Measurements from ENCODE around the gene ST8SIA5.

ST8SIA5 gene

GRCh38 chr18:46750626-46751025 lies 6.2 kb downstream of the ST8SIA5 start:
- no peak for DNase-seq (ENCODE audit: low read depth, low spot score)
- no peak overlapping the region for H3K27ac ChIP-seq

GRCh38 chr18:46748466-46748865 lies 8.4 kb downstream of the ST8SIA5 start:
- no peak for DNase-seq (ENCODE audit: low read depth, low spot score)
- H3K27ac ChIP-seq: no peak overlapping the region

- H3K27ac ChIP-seq: no peak overlapping the region
- no peak for DNase-seq (ENCODE audit: low read depth, low spot score)
Observed at GRCh38 chr18:46740046-46740445, 16.8 kb downstream of the ST8SIA5 start.

DNA sequence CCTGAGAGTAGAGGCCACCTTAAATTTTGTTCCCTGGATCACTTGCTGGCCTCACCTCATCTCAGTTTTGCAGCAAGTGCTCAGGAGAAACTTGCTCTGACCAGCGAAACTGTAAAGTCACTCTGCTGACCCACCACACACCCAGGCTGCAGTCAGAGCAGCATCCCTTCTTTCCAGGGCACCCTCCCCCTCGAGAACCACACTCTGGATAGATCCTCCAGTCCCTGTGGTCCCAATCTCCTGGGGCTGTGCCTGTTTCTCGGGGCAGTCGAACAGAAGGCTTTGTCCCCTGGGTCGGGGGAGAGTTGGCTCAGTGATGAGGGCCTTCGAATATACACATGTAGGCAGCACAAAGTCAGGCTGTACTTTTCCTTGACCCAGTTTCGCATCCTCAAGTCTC lies 18.4 kb downstream of the ST8SIA5 start:
- H3K27ac ChIP-seq: no peak overlapping the region
- no peak for DNase-seq (ENCODE audit: low read depth, low spot score)

DNA sequence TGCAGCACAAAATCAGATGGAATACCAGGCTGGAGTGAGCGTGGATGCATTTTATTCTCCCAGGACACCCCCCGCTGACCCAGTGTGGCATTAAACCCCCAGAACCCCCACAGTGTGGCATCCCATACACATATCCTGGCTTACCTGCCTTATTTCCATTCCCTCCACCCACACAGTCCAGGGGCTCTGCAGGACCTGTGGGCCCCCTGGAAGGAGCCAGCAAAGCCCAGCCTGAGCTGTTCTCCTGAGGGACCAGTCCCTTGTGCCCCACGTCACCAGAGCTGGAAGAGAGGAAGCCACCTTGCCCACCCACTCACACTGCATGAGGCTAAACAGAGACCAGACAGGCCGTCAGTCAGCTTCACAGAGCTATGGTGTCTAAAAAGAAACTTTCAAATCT lies 20.1 kb downstream of the ST8SIA5 start:
- no peak for DNase-seq (ENCODE audit: low read depth, low spot score)
- no peak overlapping the region for H3K27ac ChIP-seq

- no peak for DNase-seq (ENCODE audit: low read depth, low spot score)
- no peak overlapping the region for H3K27ac ChIP-seq
Observed at GRCh38 chr18:46736135-46736534, 20.7 kb downstream of the ST8SIA5 start.

DNA sequence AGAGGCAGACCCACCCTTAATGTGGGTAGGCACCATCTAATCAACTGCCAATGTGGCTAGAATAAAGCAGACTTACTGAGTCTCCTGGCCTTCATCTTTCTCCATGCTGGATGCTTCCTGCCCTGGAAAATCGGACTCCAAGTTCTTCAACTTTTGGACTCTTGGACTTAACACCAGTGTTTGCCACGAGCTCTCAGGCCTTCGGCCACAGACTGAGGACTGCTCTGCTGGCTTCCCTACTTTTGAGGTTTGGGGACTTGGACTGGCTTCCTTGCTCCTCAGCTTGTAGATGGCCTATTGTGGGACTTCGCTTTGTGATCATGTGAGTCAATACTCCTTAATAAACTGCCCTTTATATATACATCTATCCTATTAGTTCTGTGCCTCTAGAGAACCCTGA lies 21.9 kb downstream of the ST8SIA5 start:
- no peak overlapping the region for H3K27ac ChIP-seq
- no peak for DNase-seq (ENCODE audit: low read depth, low spot score)

- DNase-seq (ENCODE audit: low read depth, low spot score): no peak
- H3K27ac ChIP-seq: no peak overlapping the region
Observed at GRCh38 chr18:46733872-46734271, 23.0 kb downstream of the ST8SIA5 start.

DNA sequence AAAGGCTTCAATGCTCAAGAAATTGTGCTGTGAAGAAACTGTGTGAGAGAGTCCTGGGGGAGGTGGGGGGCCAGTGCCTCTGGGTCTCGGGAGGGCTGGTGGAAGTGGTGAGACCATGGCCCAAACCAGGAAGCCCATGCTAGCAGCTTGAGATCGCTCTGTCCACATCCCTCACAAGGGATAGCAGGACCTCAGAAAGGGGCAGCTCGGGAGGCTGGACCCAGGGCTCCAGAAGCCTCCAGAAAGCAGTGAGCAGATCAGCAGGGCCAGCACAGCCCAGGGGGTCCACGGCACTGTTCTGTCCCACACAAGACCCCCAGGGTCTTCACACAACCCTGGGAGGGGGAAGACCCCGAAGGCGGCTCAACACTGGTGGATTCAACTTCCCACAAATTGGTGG lies 24.1 kb downstream of the ST8SIA5 start:
- DNase-seq (ENCODE audit: low read depth, low spot score): no peak
- H3K27ac ChIP-seq: no peak overlapping the region

GRCh38 chr18:46732201-46732600 lies 24.7 kb downstream of the ST8SIA5 start:
- no peak for DNase-seq (ENCODE audit: low read depth, low spot score)
- no peak overlapping the region for H3K27ac ChIP-seq

- DNase-seq (ENCODE audit: low read depth, low spot score): no peak
- H3K27ac ChIP-seq: no peak overlapping the region
Observed at GRCh38 chr18:46731316-46731715, 25.5 kb downstream of the ST8SIA5 start.

DNA sequence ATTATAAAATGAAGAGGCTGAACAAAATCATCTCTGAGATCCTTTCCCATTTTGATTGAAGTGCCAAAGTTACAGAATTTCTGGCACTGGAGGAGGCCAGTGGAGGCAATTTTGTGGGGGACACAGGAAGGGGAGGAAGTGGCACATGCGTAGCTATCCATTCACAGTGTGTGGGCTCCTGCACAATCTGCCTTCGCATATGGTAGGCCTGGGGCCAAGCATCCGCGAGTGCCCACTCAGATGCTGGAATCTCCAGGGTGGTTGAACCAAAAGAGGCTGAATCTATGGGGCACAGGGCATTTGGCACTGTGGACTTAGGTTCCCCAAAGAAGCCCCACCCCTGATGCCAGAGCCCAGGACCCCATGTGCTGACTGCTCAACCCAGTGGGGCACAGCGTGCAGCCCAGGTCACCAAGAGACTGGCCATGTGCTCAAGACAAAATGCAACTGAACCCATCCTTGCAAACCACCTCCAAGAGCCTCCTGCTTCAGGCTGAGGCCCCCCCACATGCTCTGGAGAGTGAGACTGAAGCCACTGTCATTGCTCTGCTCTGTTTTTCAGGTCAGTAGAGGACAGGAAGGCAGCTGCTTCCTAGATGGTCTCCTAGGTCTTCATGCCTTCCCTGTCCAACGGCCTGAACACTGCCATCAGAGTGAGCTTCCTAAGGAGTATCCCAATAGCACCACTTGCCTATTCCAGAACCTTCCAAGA lies 28.5 kb downstream of the ST8SIA5 start:
- no peak for DNase-seq (ENCODE audit: low read depth, low spot score)

GRCh38 chr18:46727177-46727576 lies 29.7 kb downstream of the ST8SIA5 start:
- no peak overlapping the region for H3K27ac ChIP-seq
- no peak for DNase-seq (ENCODE audit: low read depth, low spot score)

More for the DNA sequence above, 28.5 kb downstream of the ST8SIA5 start:
- no peak overlapping the region for H3K27ac ChIP-seq

GRCh38 chr18:46725310-46725709 lies 31.5 kb downstream of the ST8SIA5 start:
- DNase-seq (ENCODE audit: low read depth, low spot score): no peak
- H3K27ac ChIP-seq: no peak overlapping the region

- no peak for DNase-seq (ENCODE audit: low read depth, low spot score)
- no peak overlapping the region for H3K27ac ChIP-seq
Observed at GRCh38 chr18:46723856-46724415, 32.9 kb downstream of the ST8SIA5 start.

DNA sequence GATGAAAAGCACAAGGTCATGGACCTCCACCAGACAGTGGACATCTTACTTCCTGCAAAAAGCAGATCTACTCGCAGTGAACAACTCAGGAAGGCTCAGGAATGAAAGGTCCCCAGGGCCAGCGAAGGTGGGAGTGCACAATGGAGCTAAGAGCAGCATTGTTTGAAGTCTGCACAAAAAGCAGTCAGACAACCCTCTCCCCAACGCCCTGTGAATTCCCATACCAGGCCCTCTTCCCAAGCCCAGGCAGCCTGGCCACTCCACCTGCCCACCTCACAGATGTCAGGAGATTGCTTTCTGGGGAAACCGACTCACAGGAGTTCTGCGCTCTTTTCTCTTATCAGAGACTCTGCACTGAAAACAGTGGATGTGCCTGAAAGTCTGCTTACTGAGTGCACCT lies 34.8 kb downstream of the ST8SIA5 start:
- H3K27ac ChIP-seq: no peak overlapping the region
- DNase-seq (ENCODE audit: low read depth, low spot score): no peak

DNA sequence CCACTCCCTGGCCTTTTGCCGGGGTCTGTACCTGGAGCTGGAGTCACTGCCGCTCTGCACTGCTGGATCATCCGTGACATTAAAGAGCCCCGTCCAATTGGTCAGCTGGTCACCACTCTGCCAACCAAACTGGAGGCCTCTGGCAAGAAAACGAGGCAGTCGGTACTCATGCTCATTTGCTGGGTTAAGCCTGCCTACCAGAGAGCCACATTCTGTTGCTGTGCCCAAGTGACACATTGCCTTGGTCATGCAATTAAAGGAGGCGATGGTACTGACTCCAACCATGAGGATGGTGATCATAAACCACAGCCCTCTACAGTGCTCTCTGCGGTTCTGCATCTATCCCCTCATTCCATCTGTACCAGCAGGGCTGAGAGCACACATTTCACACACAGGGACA lies 35.5 kb downstream of the ST8SIA5 start:
- no peak for DNase-seq (ENCODE audit: low read depth, low spot score)

DNA sequence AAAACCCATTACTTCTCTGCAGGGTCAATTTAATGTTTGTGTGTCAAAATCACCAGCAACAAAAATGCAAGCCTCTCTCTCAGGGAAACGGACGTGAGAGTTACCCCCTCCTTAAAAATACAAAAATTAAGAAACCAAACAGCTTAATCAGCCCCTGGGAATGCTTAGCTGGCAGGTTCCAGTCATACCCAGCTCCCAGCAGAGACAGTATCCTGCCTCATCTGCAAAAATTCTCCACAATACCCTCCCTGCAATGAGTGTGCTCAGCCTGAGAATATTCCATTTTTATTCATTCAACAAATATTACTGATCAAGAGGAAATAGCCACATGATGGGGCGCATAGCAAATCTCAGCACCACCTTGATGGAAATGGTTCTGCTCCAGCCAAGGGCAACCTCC lies 36.3 kb downstream of the ST8SIA5 start:
- DNase-seq (ENCODE audit: low read depth, low spot score): no peak
- H3K27ac ChIP-seq: no peak overlapping the region

More for the DNA sequence above, 35.5 kb downstream of the ST8SIA5 start:
- no peak overlapping the region for H3K27ac ChIP-seq

GRCh38 chr18:46720092-46720491 lies 36.8 kb downstream of the ST8SIA5 start:
- no peak for DNase-seq (ENCODE audit: low read depth, low spot score)
- H3K27ac ChIP-seq: no peak overlapping the region

DNA sequence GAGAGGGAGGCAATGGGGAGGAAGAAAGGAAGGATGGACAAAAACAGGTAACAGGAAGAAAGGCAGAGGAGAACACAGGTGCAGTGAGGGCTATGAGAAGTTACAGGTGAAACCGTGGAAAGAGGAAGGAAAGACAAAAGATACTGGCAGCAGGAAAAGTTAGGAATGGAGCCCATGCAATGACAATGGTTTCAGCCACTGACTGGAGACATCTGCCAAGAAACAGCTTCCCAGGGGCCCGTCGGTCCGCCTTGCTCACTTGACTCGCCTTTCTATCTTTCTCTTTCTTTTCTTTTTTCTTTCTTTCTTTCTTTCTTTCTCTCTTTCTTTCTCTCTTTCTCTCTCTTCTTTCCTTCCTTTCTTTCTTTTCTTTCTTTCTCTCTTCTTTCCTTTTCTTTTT lies 37.5 kb downstream of the ST8SIA5 start:
- no peak overlapping the region for H3K27ac ChIP-seq
- DNase-seq (ENCODE audit: low read depth, low spot score): no peak

DNA sequence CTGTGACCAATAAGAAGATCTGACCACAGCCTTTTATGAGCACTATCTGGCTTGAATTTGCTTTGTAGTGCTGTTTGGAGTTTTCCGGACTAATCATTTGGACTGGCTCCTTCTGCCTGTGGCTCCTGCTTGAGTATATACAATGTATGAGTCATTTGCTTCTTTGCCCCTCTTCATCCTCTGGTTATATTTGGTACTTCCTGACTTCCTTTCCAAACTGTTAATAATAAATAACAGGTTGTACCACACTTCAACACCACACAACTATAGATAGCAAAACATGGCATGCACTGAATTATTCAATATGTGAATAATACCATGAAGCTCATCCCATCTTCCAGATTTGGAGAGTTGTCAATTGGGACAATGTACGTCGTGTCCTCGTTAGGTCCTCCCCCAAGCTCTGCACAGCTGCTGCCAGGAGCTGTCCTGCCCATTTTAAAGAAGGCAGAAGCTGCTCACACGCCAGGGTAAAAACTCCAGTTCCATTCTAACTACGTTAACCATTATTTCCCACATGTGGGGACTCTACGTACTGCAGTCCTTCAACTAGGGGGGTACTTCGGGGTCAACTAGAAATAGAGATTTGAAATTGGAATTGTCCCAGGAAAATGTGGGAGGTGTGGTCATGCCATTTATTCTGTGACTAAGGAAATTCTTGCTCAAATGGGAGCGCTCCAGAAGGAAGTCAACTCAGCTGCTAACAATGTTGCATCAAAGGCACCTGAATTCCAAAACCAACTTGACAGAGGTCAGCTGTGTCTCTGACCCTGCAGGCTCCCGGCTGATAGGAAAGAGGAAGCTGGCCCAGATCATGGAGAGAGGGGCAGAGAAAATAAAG lies 38.1 kb downstream of the ST8SIA5 start:
- no peak for DNase-seq (ENCODE audit: low read depth, low spot score)
- no peak overlapping the region for H3K27ac ChIP-seq

Data from epithelial cell of prostate (primary cell).